Right renal cortex interstitium (tissue), 3 donors: ENCODE results near the gene LAMA4. TPM values are rescaled to one million over a fixed set of nuclear protein-coding genes. Genes with fewer than 3 reads are reported as not detected.

ENCODE experiments used
- DNase-seq, 3 donors: peaks; one replicate each; pipeline ENCODE4 v3.0.0-alpha.2; 2013; ENCODE audit warnings: low read depth in 3 of 3, low spot score in 2 of 3
- polyA plus RNA-seq, 3 donors: library from polyadenylated mRNA; unstranded; fragments of 120-200 nt; gene quantifications; one replicate each; pipeline ENCODE4 v1.2.1, GENCODE V29; 2013; ENCODE audit not compliant: insufficient read length in 3 of 3

The LAMA4 gene
- polyA plus RNA-seq, 3 donors = 78.7 to 97.0 (median 83.5) TPM

GRCh38 chr6:112274774-112275173, 20.4 kb upstream of the LAMA4 start:
- DNase-seq = no peak

- DNase-seq = no peak
These were observed 18.4 kb upstream of the LAMA4 start for GRCh38 chr6:112272799-112273198.

GRCh38 chr6:112270756-112271155, 16.4 kb upstream of the LAMA4 start:
- DNase-seq = no peak

GRCh38 chr6:112269979-112270566, 15.7 kb upstream of the LAMA4 start:
- DNase-seq = no peak

GRCh38 chr6:112269114-112269513, 14.7 kb upstream of the LAMA4 start:
- no peak for DNase-seq

- no peak for DNase-seq
These were observed 14.3 kb upstream of the LAMA4 start for GRCh38 chr6:112268654-112269053.

- no peak for DNase-seq
These were observed 13.7 kb upstream of the LAMA4 start for GRCh38 chr6:112268019-112268418.

GRCh38 chr6:112266331-112266730, 12.0 kb upstream of the LAMA4 start:
- no peak for DNase-seq

GRCh38 chr6:112259337-112259675, 4.9 kb upstream of the LAMA4 start:
- DNase-seq = no peak

GRCh38 chr6:112258642-112259336, 4.4 kb upstream of the LAMA4 start:
- no peak for DNase-seq

GRCh38 chr6:112257178-112257855, 3.0 kb upstream of the LAMA4 start:
- no peak for DNase-seq

GRCh38 chr6:112254921-112255320, 554 bp upstream of the LAMA4 start:
- no peak for DNase-seq

GRCh38 chr6:112253498-112253840, 898 bp downstream of the LAMA4 start:
- DNase-seq = no peak

- DNase-seq = no peak
These were observed 1.5 kb downstream of the LAMA4 start for GRCh38 chr6:112252571-112253497.

- no peak for DNase-seq
These were observed 3.0 kb downstream of the LAMA4 start for GRCh38 chr6:112251171-112251875.

- DNase-seq = no peak
These were observed 4.9 kb downstream of the LAMA4 start for GRCh38 chr6:112249489-112249888.

GRCh38 chr6:112247275-112247674, 7.1 kb downstream of the LAMA4 start:
- no peak for DNase-seq

GRCh38 chr6:112245511-112246203, 8.7 kb downstream of the LAMA4 start:
- DNase-seq = no peak

GRCh38 chr6:112243861-112244827, 10.2 kb downstream of the LAMA4 start:
- no peak for DNase-seq
